ENCODE data around the gene P3H4.

P3H4 gene

GRCh38 chr17:41772218-41772585 lies 39.5 kb downstream of the P3H4 start:
- no peak for DNase-seq (ENCODE audit: low read depth in 3 of 3)

DNA sequence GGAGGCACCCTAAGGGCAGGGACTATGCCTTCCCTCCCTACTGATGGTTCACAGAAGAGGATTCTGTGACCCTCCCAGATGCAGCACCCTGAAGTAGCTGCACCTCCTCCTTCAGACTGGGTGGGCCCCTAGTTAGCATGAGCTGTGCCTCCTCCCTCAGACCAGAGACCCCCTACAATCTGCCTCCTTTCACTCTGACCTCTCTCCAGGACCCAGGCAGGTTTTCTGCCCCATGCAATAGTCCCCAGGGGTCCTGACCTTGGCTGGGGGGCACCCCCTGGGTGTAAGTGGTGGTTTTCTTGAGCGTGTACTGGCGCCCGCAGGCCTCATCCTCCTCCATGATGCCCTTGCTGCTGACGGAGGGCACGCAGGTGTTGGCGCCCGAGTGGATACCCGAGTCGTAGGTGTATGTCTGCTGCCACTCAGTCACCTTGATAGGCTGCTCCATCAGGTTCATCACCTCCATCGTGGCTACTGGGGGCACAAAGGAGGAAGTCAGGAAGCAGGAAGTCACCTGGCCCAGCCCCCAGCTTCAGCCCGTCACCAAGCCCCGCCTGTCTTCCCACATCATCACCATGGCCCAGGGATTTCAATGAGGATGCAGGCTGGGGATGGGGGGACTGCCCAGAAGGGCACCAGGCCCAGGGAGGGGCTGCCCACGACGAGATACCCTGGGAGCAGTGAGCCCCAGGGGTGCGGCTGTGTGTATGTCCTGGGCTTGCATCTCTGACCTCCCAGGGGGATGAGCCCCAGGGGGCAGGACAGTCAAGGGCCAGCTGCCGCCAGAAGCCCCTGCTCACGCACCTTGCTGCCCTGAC lies 40.2 kb downstream of the P3H4 start:
- no peak for DNase-seq (ENCODE audit: low read depth in 3 of 3)

DNA sequence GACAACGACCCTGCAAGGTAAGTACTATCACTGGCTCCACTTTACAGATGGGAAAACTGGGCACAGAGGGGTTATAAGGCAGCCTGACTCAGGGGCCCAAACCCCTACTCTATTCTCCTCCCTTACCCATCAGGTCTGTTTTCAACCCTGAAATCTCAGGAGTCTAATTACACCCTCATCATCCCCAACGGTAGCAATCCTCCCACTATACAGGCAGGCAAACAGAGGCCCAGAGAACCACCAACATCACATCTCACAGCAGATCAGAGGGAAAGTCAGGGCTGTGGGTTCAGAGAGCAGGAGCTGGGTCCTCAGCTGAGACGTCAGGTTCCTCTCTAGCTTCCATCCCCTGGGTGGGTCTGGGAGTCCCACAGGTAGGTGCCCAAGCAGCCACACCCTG lies 41.8 kb downstream of the P3H4 start:
- DNase-seq (ENCODE audit: low read depth in 3 of 3), result no peak

GRCh38 chr17:41769346-41769862 lies 42.3 kb downstream of the P3H4 start:
- no peak for DNase-seq (ENCODE audit: low read depth in 3 of 3)

DNA sequence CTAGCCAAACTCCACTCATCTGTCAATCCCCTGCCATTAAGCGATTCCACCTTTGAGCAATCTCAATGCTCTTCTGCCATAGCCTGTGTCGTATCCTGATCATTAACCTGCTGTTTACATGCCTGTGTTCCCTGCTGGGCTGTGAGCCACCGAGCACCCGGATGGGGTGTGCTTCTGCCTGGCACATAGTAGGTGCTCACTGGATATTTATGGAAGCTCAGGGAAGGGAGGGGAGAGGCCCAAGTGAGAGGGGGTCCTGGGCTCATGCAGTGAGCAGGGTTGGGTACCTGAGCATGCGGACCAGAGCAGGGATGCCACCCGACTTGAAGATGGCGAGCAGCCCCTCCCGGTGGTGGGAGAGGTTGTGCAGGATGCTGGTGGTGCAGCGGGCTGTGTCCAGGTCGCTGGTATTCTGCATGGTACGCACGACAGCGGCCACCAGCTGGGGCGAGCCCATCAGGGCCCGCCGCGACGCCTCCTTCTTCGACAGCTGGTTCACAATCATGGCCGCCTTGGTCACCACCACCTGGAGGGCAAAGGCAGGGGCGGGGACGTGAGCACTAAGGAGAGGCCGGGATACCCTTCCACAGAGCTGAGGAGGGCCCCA lies 43.0 kb downstream of the P3H4 start:
- no peak for DNase-seq (ENCODE audit: low read depth in 3 of 3)

GRCh38 chr17:41767324-41768042 lies 44.3 kb downstream of the P3H4 start:
- DNase-seq (ENCODE audit: low read depth in 3 of 3), result no peak

GRCh38 chr17:41766135-41766534 lies 45.6 kb downstream of the P3H4 start:
- DNase-seq (ENCODE audit: low read depth in 3 of 3), result no peak

- no peak for DNase-seq (ENCODE audit: low read depth in 3 of 3)
Measured at GRCh38 chr17:41763327-41763726, 48.4 kb downstream of the P3H4 start.

DNA sequence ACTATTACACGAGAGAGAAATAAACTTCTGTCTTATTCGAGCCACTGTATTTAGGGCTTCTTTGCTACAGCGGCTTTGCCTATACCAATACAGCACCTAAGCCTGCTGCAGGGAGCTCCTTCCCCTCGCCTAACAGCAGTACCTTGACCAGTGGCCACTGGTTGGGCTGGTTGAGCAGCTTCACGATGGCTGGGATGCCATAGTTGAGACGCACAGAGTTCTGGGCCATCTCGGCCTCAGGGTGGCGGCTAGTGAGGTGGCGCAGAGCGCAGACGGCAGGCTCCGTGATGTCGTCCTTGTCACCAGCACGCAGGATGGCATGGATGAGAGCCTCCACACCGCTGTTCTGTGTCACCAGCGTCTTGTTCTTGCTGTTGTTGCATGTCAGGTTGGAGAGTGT lies 48.9 kb downstream of the P3H4 start:
- no peak for DNase-seq (ENCODE audit: low read depth in 3 of 3)

GRCh38 chr17:41762391-41762790 lies 49.4 kb downstream of the P3H4 start:
- DNase-seq (ENCODE audit: low read depth in 3 of 3), result no peak

DNA sequence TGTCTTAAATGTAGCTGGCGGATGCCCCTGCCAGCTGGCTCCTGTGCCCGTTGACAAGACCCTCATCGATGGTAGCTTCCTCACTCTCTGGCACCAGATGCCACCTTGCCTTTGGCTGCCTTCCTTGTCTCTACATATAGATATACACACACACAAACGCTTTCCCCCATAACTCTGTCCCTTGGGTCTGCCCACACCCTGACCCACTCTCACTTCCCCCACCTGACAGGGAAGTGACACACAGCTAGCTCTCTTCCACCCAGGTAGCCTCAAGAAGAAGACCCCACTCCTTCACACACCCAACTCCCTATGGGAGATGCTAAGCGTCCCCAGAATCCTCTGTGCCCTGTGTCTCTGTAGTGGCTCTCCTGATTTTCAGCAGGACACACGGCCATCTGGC lies 50.9 kb downstream of the P3H4 start:
- no peak for DNase-seq (ENCODE audit: low read depth in 3 of 3)

DNA sequence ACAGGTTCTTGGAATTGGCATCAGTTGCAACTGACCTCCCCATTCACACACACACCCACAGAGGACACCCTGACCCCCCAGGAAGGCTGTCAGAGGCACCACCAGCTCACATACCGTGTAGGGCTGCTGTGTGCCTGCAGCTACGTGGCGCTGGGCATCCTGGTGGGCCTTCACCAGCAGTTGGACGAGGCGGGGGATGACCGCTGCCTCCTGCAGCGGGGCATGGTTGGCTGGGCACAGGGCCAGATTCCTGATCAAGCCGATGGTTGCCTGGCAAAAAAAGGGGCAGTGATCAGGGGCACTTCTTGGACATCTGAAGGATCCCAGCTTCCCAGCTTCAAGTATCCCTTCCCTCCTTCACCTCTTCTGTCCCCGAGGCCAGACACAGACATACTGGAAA lies 53.1 kb downstream of the P3H4 start:
- DNase-seq (ENCODE audit: low read depth in 3 of 3), result no peak

DNA sequence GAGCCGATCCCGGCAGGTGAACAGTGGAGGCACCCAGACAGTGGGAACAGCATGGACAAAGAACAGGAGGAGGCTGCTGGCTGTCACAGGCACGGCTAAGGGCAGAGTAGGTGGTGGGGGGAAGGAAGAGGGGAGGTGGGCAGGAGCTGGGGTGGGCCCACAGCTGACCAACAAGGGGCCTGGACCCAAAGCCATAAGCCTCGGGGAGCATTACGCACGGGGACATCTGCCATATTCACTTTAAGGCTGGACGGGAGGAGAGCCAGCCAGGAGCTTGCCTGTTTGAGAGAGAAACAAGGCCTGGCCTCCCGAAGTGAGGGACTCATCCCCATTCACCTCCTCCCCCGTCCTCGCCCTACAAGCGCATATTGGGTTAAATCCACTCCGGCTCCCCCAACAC lies 57.7 kb downstream of the P3H4 start:
- DNase-seq (ENCODE audit: low read depth in 3 of 3), result no peak
